Activated naive CD8-positive, alpha-beta T cell (primary cell): ENCODE data around the gene DSCAML1.

ENCODE experiments used
- H3K27ac Mint-ChIP-seq: one replicate; pipeline ENCODE4 v1.8.0; 2021; ENCODE audit warnings: mixed read lengths
- H3K27me3 Mint-ChIP-seq: one replicate; pipeline ENCODE4 v1.8.0; 2021; ENCODE audit warnings: mixed read lengths
- H3K36me3 Mint-ChIP-seq: one replicate; pipeline ENCODE4 v1.8.0; 2021; ENCODE audit warnings: mixed read lengths
- H3K4me1 Mint-ChIP-seq: one replicate; pipeline ENCODE4 v1.8.0; 2021; ENCODE audit warnings: low read depth, mixed read lengths
- H3K4me3 Mint-ChIP-seq: one replicate; pipeline ENCODE4 v1.8.0; 2021; ENCODE audit warnings: mild to moderate bottlenecking, mixed read lengths
- H3K9me3 Mint-ChIP-seq: one replicate; pipeline ENCODE4 v1.8.0; 2021; ENCODE audit warnings: low read depth, mixed read lengths

Gene DSCAML1

GRCh38 chr11:117546431-117547194 is 250.4 kb downstream of the DSCAML1 start:
- no peak overlapping the region for H3K27ac Mint-ChIP-seq
- H3K27me3 Mint-ChIP-seq = no peaks in the 10 kb centered on the region
- no peaks in the 10 kb centered on the region for H3K36me3 Mint-ChIP-seq
- H3K4me3 Mint-ChIP-seq = no peak overlapping the region
- H3K4me1 Mint-ChIP-seq = no peaks in the 10 kb centered on the region
- no peaks in the 10 kb centered on the region for H3K9me3 Mint-ChIP-seq

GRCh38 chr11:117545706-117546105 is 251.3 kb downstream of the DSCAML1 start:
- Mint-ChIP-seq H3K36me3 (no peaks in the 10 kb centered on the region), H3K27ac (no peak overlapping the region), H3K9me3 (no peaks in the 10 kb centered on the region), H3K27me3 (no peaks in the 10 kb centered on the region), H3K4me3 (no peak overlapping the region), H3K4me1 (no peaks in the 10 kb centered on the region)

- Mint-ChIP-seq H3K4me1 (no peaks in the 10 kb centered on the region), H3K27me3 (no peaks in the 10 kb centered on the region), H3K9me3 (no peaks in the 10 kb centered on the region), H3K27ac (no peak overlapping the region), H3K36me3 (no peaks in the 10 kb centered on the region), H3K4me3 (no peak overlapping the region)
Measured at GRCh38 chr11:117544130-117544800, 252.8 kb downstream of the DSCAML1 start.

GRCh38 chr11:117541211-117541610 is 255.8 kb downstream of the DSCAML1 start:
- no peaks in the 10 kb centered on the region for H3K36me3 Mint-ChIP-seq
- H3K4me1 Mint-ChIP-seq = no peaks in the 10 kb centered on the region
- H3K4me3 Mint-ChIP-seq = no peak overlapping the region
- H3K27me3 Mint-ChIP-seq = peaks cover 6% of the 10 kb centered on the region
- no peaks in the 10 kb centered on the region for H3K9me3 Mint-ChIP-seq
- H3K27ac Mint-ChIP-seq = no peak overlapping the region

- H3K4me3 Mint-ChIP-seq = no peak overlapping the region
- H3K9me3 Mint-ChIP-seq = no peaks in the 10 kb centered on the region
- no peaks in the 10 kb centered on the region for H3K4me1 Mint-ChIP-seq
- H3K27me3 Mint-ChIP-seq = peaks cover 8% of the 10 kb centered on the region
- H3K27ac Mint-ChIP-seq = no peak overlapping the region
- no peaks in the 10 kb centered on the region for H3K36me3 Mint-ChIP-seq
Measured at GRCh38 chr11:117538263-117539135, 258.5 kb downstream of the DSCAML1 start.

GRCh38 chr11:117535850-117536411 is 261.1 kb downstream of the DSCAML1 start:
- Mint-ChIP-seq H3K4me3 (no peak overlapping the region), H3K27me3 (peaks cover 8% of the 10 kb centered on the region), H3K4me1 (no peaks in the 10 kb centered on the region), H3K36me3 (no peaks in the 10 kb centered on the region), H3K9me3 (no peaks in the 10 kb centered on the region), H3K27ac (no peak overlapping the region)

GRCh38 chr11:117535201-117535849 is 261.7 kb downstream of the DSCAML1 start:
- no peak overlapping the region for H3K4me3 Mint-ChIP-seq

GRCh38 chr11:117532568-117532967 is 264.4 kb downstream of the DSCAML1 start:
- no peaks in the 10 kb centered on the region for H3K36me3 Mint-ChIP-seq
- no peak overlapping the region for H3K27ac Mint-ChIP-seq
- H3K4me1 Mint-ChIP-seq = peaks cover 3% of the 10 kb centered on the region
- H3K4me3 Mint-ChIP-seq = no peak overlapping the region
- peaks cover 8% of the 10 kb centered on the region for H3K27me3 Mint-ChIP-seq
- H3K9me3 Mint-ChIP-seq = no peaks in the 10 kb centered on the region

More at GRCh38 chr11:117535201-117535849, 261.7 kb downstream of the DSCAML1 start:
- Mint-ChIP-seq H3K27me3 (peaks cover 8% of the 10 kb centered on the region), H3K36me3 (no peaks in the 10 kb centered on the region), H3K27ac (no peak overlapping the region), H3K4me1 (no peaks in the 10 kb centered on the region), H3K9me3 (no peaks in the 10 kb centered on the region)

GRCh38 chr11:117529816-117530215 is 267.2 kb downstream of the DSCAML1 start:
- H3K4me3 Mint-ChIP-seq = peak overlapping the region; percentile 53
- peaks cover under 1% of the 10 kb centered on the region for H3K27me3 Mint-ChIP-seq
- peaks cover 3% of the 10 kb centered on the region for H3K4me1 Mint-ChIP-seq
- no peak overlapping the region for H3K27ac Mint-ChIP-seq
- H3K9me3 Mint-ChIP-seq = no peaks in the 10 kb centered on the region
- no peaks in the 10 kb centered on the region for H3K36me3 Mint-ChIP-seq

- H3K27ac Mint-ChIP-seq = no peak overlapping the region
- H3K4me1 Mint-ChIP-seq = peaks cover 3% of the 10 kb centered on the region
- H3K27me3 Mint-ChIP-seq = no peaks in the 10 kb centered on the region
- no peaks in the 10 kb centered on the region for H3K36me3 Mint-ChIP-seq
- no peaks in the 10 kb centered on the region for H3K9me3 Mint-ChIP-seq
- no peak overlapping the region for H3K4me3 Mint-ChIP-seq
Measured at GRCh38 chr11:117528097-117528721, 268.8 kb downstream of the DSCAML1 start.

- H3K27me3 Mint-ChIP-seq = no peaks in the 10 kb centered on the region
- H3K4me1 Mint-ChIP-seq = peaks cover 3% of the 10 kb centered on the region
- no peak overlapping the region for H3K4me3 Mint-ChIP-seq
- no peak overlapping the region for H3K27ac Mint-ChIP-seq
- H3K9me3 Mint-ChIP-seq = no peaks in the 10 kb centered on the region
- no peaks in the 10 kb centered on the region for H3K36me3 Mint-ChIP-seq
Measured at GRCh38 chr11:117527271-117527670, 269.7 kb downstream of the DSCAML1 start.

- Mint-ChIP-seq H3K4me3 (no peak overlapping the region), H3K9me3 (no peaks in the 10 kb centered on the region), H3K27ac (no peak overlapping the region), H3K4me1 (peaks cover 3% of the 10 kb centered on the region), H3K36me3 (no peaks in the 10 kb centered on the region), H3K27me3 (no peaks in the 10 kb centered on the region)
Measured at GRCh38 chr11:117525866-117526542, 271.0 kb downstream of the DSCAML1 start.

GRCh38 chr11:117524468-117525183 is 272.4 kb downstream of the DSCAML1 start:
- Mint-ChIP-seq H3K27ac (no peak overlapping the region), H3K27me3 (no peaks in the 10 kb centered on the region), H3K36me3 (no peaks in the 10 kb centered on the region), H3K4me1 (no peaks in the 10 kb centered on the region), H3K9me3 (no peaks in the 10 kb centered on the region), H3K4me3 (no peak overlapping the region)
